ENCODE results near the gene ERFL.

ERFL gene

DNA sequence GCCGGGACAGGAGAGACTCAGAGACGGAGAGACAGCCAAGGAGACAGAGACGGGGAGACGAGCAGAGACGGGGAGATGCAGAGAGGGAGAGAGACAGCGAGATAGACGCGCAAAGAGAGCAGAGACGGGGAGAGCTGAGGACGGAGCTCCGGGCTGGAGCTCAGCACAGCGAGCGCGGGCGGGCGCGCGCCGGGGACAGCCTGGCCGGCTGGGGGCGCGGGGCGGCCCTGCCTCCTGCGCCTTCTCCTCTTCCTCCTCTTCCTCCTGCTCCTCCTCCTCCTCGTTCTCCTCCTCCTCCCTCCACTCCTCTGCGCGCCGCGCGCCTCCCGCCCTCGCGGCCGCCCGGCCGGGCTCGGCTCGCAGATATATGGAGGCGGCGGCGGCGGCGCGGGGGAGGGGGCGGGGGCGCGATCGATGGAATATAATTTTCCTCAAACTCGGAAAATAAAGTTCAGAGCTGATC is at the start of gene ERFL:
Gene ERFL (minus strand): TSS at position 229 of the 463 bp plus-strand sequence. CDS start 15,530 bp downstream, outside the sequence.
- Histone ChIP-seq H3K27ac (ENCODE audit: low read depth, low read length) (no peak within 1 kb of the TSS), H3K4me1 (ENCODE audit: control insufficient read depth in 1 of 2, insufficient read depth in 2 of 2, low read length in 2 of 2) (peaks cover 9 to 10% of the 10 kb centered on the region in 2 donors), H3K4me3 (ENCODE audit: low read depth in 1 of 2, low read length in 2 of 2) (peak within 1 kb of the TSS; percentile 59 to 69), H3K36me3 (ENCODE audit: control insufficient read depth in 1 of 2, insufficient read depth in 2 of 2, low read length in 2 of 2) (no peaks in the 10 kb centered on the region), H3K9me3 (ENCODE audit: control insufficient read depth in 1 of 2, low read length in 2 of 2) (no peaks in the 10 kb centered on the region), H3K27me3 (ENCODE audit: control insufficient read depth in 1 of 2, insufficient read depth in 2 of 2, low read length in 2 of 2) (peaks cover 78 to 88% of the 10 kb centered on the region in 2 donors), H3K9ac (ENCODE audit: low read depth in 1 of 2, low read length in 2 of 2) (peak within 1 kb of the TSS in 1 of 2 donors; percentile 60)

DNA sequence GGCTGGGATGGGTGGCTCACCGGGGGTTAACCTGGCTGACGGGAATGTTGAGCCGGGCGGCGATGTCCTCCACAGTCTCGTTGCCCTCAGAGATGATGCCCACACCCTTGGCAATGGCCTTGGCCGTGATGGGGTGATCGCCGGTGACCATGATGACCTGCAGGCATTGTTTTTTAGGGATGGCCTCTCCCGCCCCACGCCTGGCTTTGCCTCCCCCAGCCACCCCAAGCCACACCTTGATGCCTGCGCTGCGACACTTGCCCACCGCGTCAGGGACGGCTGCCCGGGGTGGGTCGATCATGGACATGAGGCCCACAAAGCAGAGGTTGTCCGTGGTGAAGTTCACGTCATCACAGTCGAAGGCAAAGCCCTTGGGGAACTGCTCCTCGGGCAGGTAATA is 49.7 kb upstream of the ERFL start:
- Histone ChIP-seq H3K27me3 (ENCODE audit: control insufficient read depth in 1 of 2, insufficient read depth in 2 of 2, low read length in 2 of 2) (no peaks in the 10 kb centered on the region), H3K9ac (ENCODE audit: low read depth in 1 of 2, low read length in 2 of 2) (no peak overlapping the region), H3K4me1 (ENCODE audit: control insufficient read depth in 1 of 2, insufficient read depth in 2 of 2, low read length in 2 of 2) (no peaks in the 10 kb centered on the region), H3K4me3 (ENCODE audit: low read depth in 1 of 2, low read length in 2 of 2) (no peak overlapping the region), H3K27ac (ENCODE audit: low read depth, low read length) (no peak overlapping the region), H3K36me3 (ENCODE audit: control insufficient read depth in 1 of 2, insufficient read depth in 2 of 2, low read length in 2 of 2) (no peaks in the 10 kb centered on the region), H3K9me3 (ENCODE audit: control insufficient read depth in 1 of 2, low read length in 2 of 2) (no peaks in the 10 kb centered on the region)

GRCh38 chr19:41974652-41975051 is 46.4 kb upstream of the ERFL start:
- Histone ChIP-seq H3K4me3 (ENCODE audit: low read depth in 1 of 2, low read length in 2 of 2) (no peak overlapping the region), H3K9ac (ENCODE audit: low read depth in 1 of 2, low read length in 2 of 2) (no peak overlapping the region), H3K27me3 (ENCODE audit: control insufficient read depth in 1 of 2, insufficient read depth in 2 of 2, low read length in 2 of 2) (no peaks in the 10 kb centered on the region), H3K9me3 (ENCODE audit: control insufficient read depth in 1 of 2, low read length in 2 of 2) (no peaks in the 10 kb centered on the region), H3K4me1 (ENCODE audit: control insufficient read depth in 1 of 2, insufficient read depth in 2 of 2, low read length in 2 of 2) (no peaks in the 10 kb centered on the region), H3K36me3 (ENCODE audit: control insufficient read depth in 1 of 2, insufficient read depth in 2 of 2, low read length in 2 of 2) (no peaks in the 10 kb centered on the region), H3K27ac (ENCODE audit: low read depth, low read length) (no peak overlapping the region)

DNA sequence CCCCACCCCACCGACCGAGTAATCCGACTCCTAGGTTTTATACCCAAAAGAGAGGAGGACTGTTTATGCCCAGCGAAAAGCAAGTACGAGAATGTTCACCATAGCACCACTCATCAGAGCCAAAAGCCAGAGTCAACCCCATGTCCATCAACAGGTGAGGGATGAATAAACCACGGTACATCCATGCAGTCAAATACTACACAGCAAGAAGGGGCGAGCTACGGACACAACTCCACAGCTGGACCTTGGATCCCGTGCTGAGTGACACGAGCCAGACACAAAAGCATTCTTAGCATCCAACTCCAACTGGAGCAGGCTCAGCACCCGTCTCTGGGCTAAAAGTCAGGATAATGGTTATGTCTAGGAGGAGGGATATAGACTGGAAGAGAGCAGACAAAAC is 43.1 kb upstream of the ERFL start:
- Histone ChIP-seq H3K9ac (ENCODE audit: low read depth in 1 of 2, low read length in 2 of 2) (no peak overlapping the region), H3K27ac (ENCODE audit: low read depth, low read length) (no peak overlapping the region), H3K27me3 (ENCODE audit: control insufficient read depth in 1 of 2, insufficient read depth in 2 of 2, low read length in 2 of 2) (no peaks in the 10 kb centered on the region), H3K9me3 (ENCODE audit: control insufficient read depth in 1 of 2, low read length in 2 of 2) (no peaks in the 10 kb centered on the region), H3K4me3 (ENCODE audit: low read depth in 1 of 2, low read length in 2 of 2) (no peak overlapping the region), H3K36me3 (ENCODE audit: control insufficient read depth in 1 of 2, insufficient read depth in 2 of 2, low read length in 2 of 2) (no peaks in the 10 kb centered on the region), H3K4me1 (ENCODE audit: control insufficient read depth in 1 of 2, insufficient read depth in 2 of 2, low read length in 2 of 2) (no peaks in the 10 kb centered on the region)

GRCh38 chr19:41969772-41970458 is 41.7 kb upstream of the ERFL start:
- no peaks in the 10 kb centered on the region for H3K4me1 ChIP-seq (ENCODE audit: control insufficient read depth in 1 of 2, insufficient read depth in 2 of 2, low read length in 2 of 2)
- no peaks in the 10 kb centered on the region for H3K9me3 ChIP-seq (ENCODE audit: control insufficient read depth in 1 of 2, low read length in 2 of 2)
- H3K36me3 ChIP-seq (ENCODE audit: control insufficient read depth in 1 of 2, insufficient read depth in 2 of 2, low read length in 2 of 2) = no peaks in the 10 kb centered on the region
- H3K27me3 ChIP-seq (ENCODE audit: control insufficient read depth in 1 of 2, insufficient read depth in 2 of 2, low read length in 2 of 2) = no peaks in the 10 kb centered on the region
- no peak overlapping the region for H3K9ac ChIP-seq (ENCODE audit: low read depth in 1 of 2, low read length in 2 of 2)
- H3K27ac ChIP-seq (ENCODE audit: low read depth, low read length) = no peak overlapping the region
- no peak overlapping the region for H3K4me3 ChIP-seq (ENCODE audit: low read depth in 1 of 2, low read length in 2 of 2)

- H3K9me3 ChIP-seq (ENCODE audit: control insufficient read depth in 1 of 2, low read length in 2 of 2) = no peaks in the 10 kb centered on the region
- H3K4me3 ChIP-seq (ENCODE audit: low read depth in 1 of 2, low read length in 2 of 2) = no peak overlapping the region
- no peaks in the 10 kb centered on the region for H3K27me3 ChIP-seq (ENCODE audit: control insufficient read depth in 1 of 2, insufficient read depth in 2 of 2, low read length in 2 of 2)
- no peak overlapping the region for H3K9ac ChIP-seq (ENCODE audit: low read depth in 1 of 2, low read length in 2 of 2)
- no peak overlapping the region for H3K27ac ChIP-seq (ENCODE audit: low read depth, low read length)
- H3K36me3 ChIP-seq (ENCODE audit: control insufficient read depth in 1 of 2, insufficient read depth in 2 of 2, low read length in 2 of 2) = no peaks in the 10 kb centered on the region
- no peaks in the 10 kb centered on the region for H3K4me1 ChIP-seq (ENCODE audit: control insufficient read depth in 1 of 2, insufficient read depth in 2 of 2, low read length in 2 of 2)
Measured at GRCh38 chr19:41968751-41969595, 40.7 kb upstream of the ERFL start.

DNA sequence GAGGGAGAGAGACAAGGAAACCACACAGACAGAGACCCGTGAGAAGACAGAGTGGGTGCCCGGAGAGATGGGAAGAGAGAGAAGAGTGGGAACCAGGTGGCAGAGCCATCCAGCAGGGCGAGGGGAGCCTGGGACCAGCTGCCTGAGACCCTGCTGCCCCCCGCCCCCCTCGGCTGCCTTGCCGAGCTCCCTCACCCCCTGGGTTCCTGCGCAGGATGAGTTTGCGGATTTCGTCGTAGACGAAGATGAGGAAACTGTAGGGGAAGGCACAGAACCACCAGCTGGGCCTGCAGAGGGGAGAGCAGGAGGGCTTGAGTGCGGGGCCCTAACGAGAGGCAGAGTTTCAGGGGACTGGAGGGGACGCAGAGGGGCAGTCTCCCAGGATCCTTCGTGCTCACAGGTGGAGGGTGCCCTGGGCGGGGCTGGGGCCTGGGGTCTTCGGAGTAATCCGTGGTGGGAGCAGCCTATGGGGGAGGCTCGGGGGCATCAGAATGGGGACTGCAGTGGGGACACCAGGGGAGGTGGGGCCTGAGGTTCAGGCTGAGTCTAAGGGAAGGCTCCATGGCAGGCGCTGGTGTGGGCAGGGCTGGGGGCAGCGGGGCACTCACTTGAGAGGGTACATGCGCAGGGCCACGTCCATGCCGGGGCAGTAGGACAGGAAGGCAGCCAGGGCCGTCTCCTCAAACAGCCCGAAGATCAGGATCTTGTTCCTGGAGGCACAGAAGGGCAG is 39.0 kb upstream of the ERFL start:
- no peaks in the 10 kb centered on the region for H3K9me3 ChIP-seq (ENCODE audit: control insufficient read depth in 1 of 2, low read length in 2 of 2)
- H3K4me1 ChIP-seq (ENCODE audit: control insufficient read depth in 1 of 2, insufficient read depth in 2 of 2, low read length in 2 of 2) = no peaks in the 10 kb centered on the region
- H3K27ac ChIP-seq (ENCODE audit: low read depth, low read length) = no peak overlapping the region
- no peak overlapping the region for H3K9ac ChIP-seq (ENCODE audit: low read depth in 1 of 2, low read length in 2 of 2)
- no peaks in the 10 kb centered on the region for H3K27me3 ChIP-seq (ENCODE audit: control insufficient read depth in 1 of 2, insufficient read depth in 2 of 2, low read length in 2 of 2)
- no peak overlapping the region for H3K4me3 ChIP-seq (ENCODE audit: low read depth in 1 of 2, low read length in 2 of 2)
- no peaks in the 10 kb centered on the region for H3K36me3 ChIP-seq (ENCODE audit: control insufficient read depth in 1 of 2, insufficient read depth in 2 of 2, low read length in 2 of 2)

GRCh38 chr19:41965106-41965505 is 36.9 kb upstream of the ERFL start:
- H3K27me3 ChIP-seq (ENCODE audit: control insufficient read depth in 1 of 2, insufficient read depth in 2 of 2, low read length in 2 of 2) = no peaks in the 10 kb centered on the region
- no peaks in the 10 kb centered on the region for H3K4me1 ChIP-seq (ENCODE audit: control insufficient read depth in 1 of 2, insufficient read depth in 2 of 2, low read length in 2 of 2)
- H3K4me3 ChIP-seq (ENCODE audit: low read depth in 1 of 2, low read length in 2 of 2) = no peak overlapping the region
- H3K27ac ChIP-seq (ENCODE audit: low read depth, low read length) = no peak overlapping the region
- H3K9ac ChIP-seq (ENCODE audit: low read depth in 1 of 2, low read length in 2 of 2) = no peak overlapping the region
- H3K9me3 ChIP-seq (ENCODE audit: control insufficient read depth in 1 of 2, low read length in 2 of 2) = no peaks in the 10 kb centered on the region
- H3K36me3 ChIP-seq (ENCODE audit: control insufficient read depth in 1 of 2, insufficient read depth in 2 of 2, low read length in 2 of 2) = no peaks in the 10 kb centered on the region

DNA sequence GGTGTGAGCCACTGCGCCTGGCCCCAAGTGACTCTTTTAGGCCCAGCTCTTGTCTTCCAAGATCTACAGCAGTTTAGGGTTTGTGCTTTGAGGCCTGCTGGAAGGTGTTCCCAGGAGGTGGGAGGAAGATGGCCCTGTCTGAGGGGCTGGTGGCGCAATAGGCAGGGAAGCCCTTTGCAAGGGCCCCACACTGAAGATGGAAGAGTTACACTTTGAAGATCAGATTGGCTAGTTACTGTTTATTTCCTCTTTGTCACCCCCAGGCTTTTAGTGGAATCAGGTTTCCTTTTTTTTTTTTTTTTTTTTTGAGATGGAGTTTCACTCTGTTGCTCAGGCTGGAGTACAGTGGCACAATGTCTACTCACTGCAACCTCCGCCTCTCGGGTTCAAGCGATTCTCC is 32.7 kb upstream of the ERFL start:
- Histone ChIP-seq H3K4me3 (ENCODE audit: low read depth in 1 of 2, low read length in 2 of 2) (no peak overlapping the region), H3K27me3 (ENCODE audit: control insufficient read depth in 1 of 2, insufficient read depth in 2 of 2, low read length in 2 of 2) (no peaks in the 10 kb centered on the region), H3K27ac (ENCODE audit: low read depth, low read length) (no peak overlapping the region), H3K36me3 (ENCODE audit: control insufficient read depth in 1 of 2, insufficient read depth in 2 of 2, low read length in 2 of 2) (peaks cover 0 to 3% of the 10 kb centered on the region in 2 donors), H3K4me1 (ENCODE audit: control insufficient read depth in 1 of 2, insufficient read depth in 2 of 2, low read length in 2 of 2) (peaks cover 20 to 29% of the 10 kb centered on the region in 2 donors), H3K9me3 (ENCODE audit: control insufficient read depth in 1 of 2, low read length in 2 of 2) (no peaks in the 10 kb centered on the region), H3K9ac (ENCODE audit: low read depth in 1 of 2, low read length in 2 of 2) (no peak overlapping the region)

Measured in duodenal mucosa (tissue), 2 donors.